Nephron (organoid): ENCODE results near the gene APLP2.
"Not testable (repeated sequence)": the region's sequence is repeated elsewhere in the genome, so short reads cannot be mapped to it uniquely, and the experiment has no call there.

Experiments
- H3K27ac Mint-ChIP-seq, 3 experiments: 2 replicates each; pipeline ENCODE4 v1.8.0; 2020; ENCODE audit warnings: mixed read lengths in 3 of 3, mild to moderate bottlenecking in 2 of 3, moderate library complexity in 1 of 3
- H3K27me3 Mint-ChIP-seq: 2 replicates; pipeline ENCODE4 v1.8.0; 2021; ENCODE audit warnings: low read depth, mild to moderate bottlenecking, moderate library complexity, mixed read lengths
- H3K36me3 Mint-ChIP-seq: 2 replicates; pipeline ENCODE4 v1.8.0; 2020; ENCODE audit warnings: low read depth, mixed read lengths
- H3K4me1 Mint-ChIP-seq: 2 replicates; pipeline ENCODE4 v1.8.0; 2020; ENCODE audit warnings: mixed read lengths
- H3K4me3 Mint-ChIP-seq, 3 experiments: 2 replicates each; pipeline ENCODE4 v1.8.0; 2020; ENCODE audit warnings: mild to moderate bottlenecking in 3 of 3, mixed read lengths in 3 of 3, moderate library complexity in 2 of 3
- H3K9me3 Mint-ChIP-seq: 2 replicates; pipeline ENCODE4 v1.8.0; 2020; ENCODE audit warnings: mixed read lengths
- CTCF ChIP-seq, 3 experiments: fragments of 200-600 bp; sonication (generic); IDR thresholded peaks; one replicate each; pipeline ENCODE4 v1.5.0; 2021; ENCODE audit warnings: antibody characterized with exemption in 3 of 3; ENCODE audit not compliant: unreplicated experiment in 3 of 3

APLP2 gene

GRCh38 chr11:130192845-130193267 is 123.2 kb downstream of the APLP2 start:
- Mint-ChIP-seq H3K4me1 (no peaks in the 10 kb centered on the region), H3K4me3 (no peak overlapping the region), H3K27ac (peak overlapping the region in 1 of 3 experiments; percentile 81), H3K27me3 (peaks cover 13% of the 10 kb centered on the region), H3K9me3 (no peaks in the 10 kb centered on the region), H3K36me3 (no peaks in the 10 kb centered on the region)
- no peak for TF ChIP-seq CTCF (IDR thresholded peaks at IDR 0.05; ENCODE audit: unreplicated experiment in 3 of 3)

GRCh38 chr11:130193551-130193950 is 123.9 kb downstream of the APLP2 start:
- not testable (repeated sequence) for H3K4me3 Mint-ChIP-seq, H3K4me1 Mint-ChIP-seq, H3K27ac Mint-ChIP-seq, H3K9me3 Mint-ChIP-seq, H3K36me3 Mint-ChIP-seq
- H3K27me3 Mint-ChIP-seq, result peaks cover 13% of the 10 kb centered on the region
